Fibroblast of pulmonary artery (primary cell): ENCODE measurements around the gene LAIR2.
"Not testable (repeated sequence)": the region's sequence is repeated elsewhere in the genome, so short reads cannot be mapped to it uniquely, and the experiment has no call there.

Experiments used
- DNase-seq: peaks from one replicate; pipeline ENCODE4 v3.0.0-alpha.2; 2010; ENCODE audit warnings: low read depth
- H3K4me3 ChIP-seq: replicated peaks from 2 replicates; pipeline ENCODE4 v1.5.1; 2011; ENCODE audit warnings: low read depth, mild to moderate bottlenecking, control low read depth, low read length, moderate library complexity
- CTCF ChIP-seq: IDR thresholded peaks from 2 replicates; pipeline ENCODE4 v1.5.1; 2011; ENCODE audit warnings: mild to moderate bottlenecking, control low read depth, low read length, inconsistent platforms; ENCODE audit errors: missing control alignments

Gene LAIR2

DNA sequence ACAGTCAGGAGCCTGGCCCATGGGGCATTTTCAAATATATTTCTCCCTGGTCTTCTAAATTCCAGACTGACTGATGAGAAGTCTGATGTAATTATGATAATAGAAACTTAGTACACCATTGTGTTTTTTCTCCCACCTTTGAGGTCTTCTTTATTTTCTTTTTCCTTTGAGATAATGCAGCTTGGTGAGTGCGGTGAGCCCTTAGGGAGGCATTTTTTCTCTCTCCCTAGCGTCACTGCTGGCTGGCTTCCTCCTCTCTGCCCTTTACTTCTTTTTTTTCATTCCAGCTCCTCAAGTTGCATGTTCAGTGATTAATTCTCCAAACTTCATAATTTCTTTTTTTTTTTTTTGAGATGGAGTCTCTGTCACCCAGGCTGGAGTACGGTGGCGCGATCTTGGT is 16.8 kb upstream of the LAIR2 start:
- TF ChIP-seq CTCF, result no peak
- no peak for DNase-seq
- no peak overlapping the region for H3K4me3 ChIP-seq

- no peak overlapping the region for H3K4me3 ChIP-seq
- TF ChIP-seq CTCF, result no peak
- DNase-seq, result no peak
Measured at GRCh38 chr19:54489341-54489740, 13.3 kb upstream of the LAIR2 start.

- TF ChIP-seq CTCF, result no peak
- DNase-seq, result no peak
- H3K4me3 ChIP-seq, result no peak overlapping the region
Measured at GRCh38 chr19:54489766-54490165, 12.9 kb upstream of the LAIR2 start.

DNA sequence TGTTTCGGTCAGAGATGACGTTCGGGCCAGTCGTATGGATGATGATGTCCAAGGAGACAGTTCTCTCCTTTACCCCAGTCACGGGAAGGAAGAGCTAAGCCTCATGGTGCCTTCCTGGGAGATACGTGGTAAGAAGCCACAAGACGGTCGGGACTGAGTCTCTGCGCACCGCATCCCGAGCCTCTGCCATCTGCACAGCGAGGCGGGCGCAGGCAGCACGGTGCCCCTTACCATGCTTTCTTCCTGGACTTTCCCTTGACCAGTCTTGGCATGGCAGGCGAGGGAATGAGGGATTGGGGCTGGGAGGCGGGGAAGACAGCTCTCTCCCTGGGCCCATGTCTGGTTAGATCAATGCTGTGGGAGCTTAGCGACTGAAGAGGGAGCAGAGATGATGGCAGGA is 10.1 kb upstream of the LAIR2 start:
- no peak for TF ChIP-seq CTCF
- no peak overlapping the region for H3K4me3 ChIP-seq
- DNase-seq, result no peak

DNA sequence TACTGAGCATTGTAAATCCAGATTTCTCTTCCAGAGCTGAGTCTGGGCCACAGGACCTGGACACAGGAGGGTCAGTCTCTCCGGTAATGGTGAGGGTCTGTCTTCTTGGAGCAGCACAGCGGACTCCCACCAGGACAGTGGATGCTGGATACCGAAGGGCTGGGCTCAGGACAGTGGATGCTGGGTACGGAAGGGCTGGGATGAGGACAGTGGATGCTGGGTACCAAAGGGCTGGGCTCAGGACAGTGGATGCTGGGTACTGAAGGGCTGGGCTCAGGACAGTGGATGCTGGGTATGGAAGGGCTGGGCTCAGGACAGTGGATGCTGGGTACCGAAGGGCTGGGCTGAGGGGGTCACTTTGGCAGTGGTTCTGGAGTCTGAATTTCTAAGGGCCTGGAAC is 9.6 kb upstream of the LAIR2 start:
- H3K4me3 ChIP-seq, DNase-seq: not testable (repeated sequence)

DNA sequence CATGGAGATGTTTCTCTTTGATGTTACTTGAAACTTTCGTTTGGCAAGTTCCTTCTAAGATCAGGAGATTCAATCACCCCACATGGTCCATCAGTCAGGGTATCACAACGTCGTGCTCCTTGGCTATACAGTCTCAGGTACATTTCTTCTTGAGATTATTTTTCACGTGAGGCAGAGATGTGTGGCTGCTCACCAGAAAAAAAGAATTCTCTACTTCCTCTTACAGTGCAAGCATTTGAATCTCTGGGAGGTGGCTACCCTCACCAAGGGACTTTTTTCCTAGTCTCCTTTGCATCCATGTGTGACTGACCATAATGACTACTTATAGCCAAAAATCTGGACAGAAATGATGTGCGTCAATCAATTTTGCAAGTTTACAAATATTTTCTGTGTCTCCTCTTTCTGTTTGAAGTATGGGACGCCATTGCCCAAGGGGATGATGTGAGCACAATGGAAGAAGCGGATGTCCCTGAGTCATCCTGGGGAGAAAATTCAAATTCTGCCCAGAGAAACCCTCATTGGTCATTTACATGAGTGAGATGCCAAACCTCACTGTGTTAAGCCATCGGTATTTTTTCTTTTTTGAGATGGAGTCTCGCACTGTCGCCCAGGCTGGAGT is 8.6 kb upstream of the LAIR2 start:
- H3K4me3 ChIP-seq, result no peak overlapping the region
- TF ChIP-seq CTCF, result no peak
- DNase-seq, result no peak

DNA sequence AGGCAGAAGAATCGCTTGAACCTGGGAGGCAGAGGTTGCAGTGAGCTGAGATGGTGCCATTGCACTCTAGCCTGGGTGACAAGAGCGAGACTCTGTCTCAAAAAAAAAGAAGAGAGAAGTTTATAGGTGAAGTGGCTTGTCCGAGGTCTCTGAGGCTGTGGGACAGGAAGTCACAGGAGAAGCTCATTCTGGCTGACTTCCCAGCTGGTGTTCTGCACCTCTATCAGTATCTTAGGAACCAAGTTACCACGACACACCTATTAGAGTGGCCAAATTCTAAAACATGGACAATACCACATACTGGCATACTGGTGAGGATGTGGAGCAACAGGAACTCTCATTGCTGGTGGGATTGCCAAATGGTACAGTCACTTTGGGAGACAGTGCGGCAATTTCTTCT is 7.3 kb upstream of the LAIR2 start:
- not testable (repeated sequence) for DNase-seq, H3K4me3 ChIP-seq

- not testable (repeated sequence) for H3K4me3 ChIP-seq, DNase-seq
Measured at GRCh38 chr19:54497747-54498450, 4.7 kb upstream of the LAIR2 start.

GRCh38 chr19:54498451-54498772 is 4.2 kb upstream of the LAIR2 start:
- not testable (repeated sequence) for DNase-seq, H3K4me3 ChIP-seq

- H3K4me3 ChIP-seq, DNase-seq: not testable (repeated sequence)
Measured at GRCh38 chr19:54505542-54505941, 2.9 kb downstream of the LAIR2 start.
